HFF-Myc (cell line): ENCODE data around the gene FBN2.

ENCODE experiments used
- DNase-seq: peaks from one replicate; pipeline ENCODE4 v3.0.0-alpha.2; 2011; ENCODE audit warnings: low read depth; ENCODE audit errors: extremely low read depth
- H3K4me3 ChIP-seq: replicated peaks from 2 replicates; pipeline ENCODE4 v1.5.1; 2011; ENCODE audit warnings: low read depth, mild to moderate bottlenecking, control low read depth, low read length
- CTCF ChIP-seq: IDR thresholded peaks from 2 replicates; pipeline ENCODE4 v1.5.1; 2012; ENCODE audit warnings: mild to moderate bottlenecking, low read depth, low read length, control low read depth; ENCODE audit errors: missing control alignments

Gene FBN2

GRCh38 chr5:128384068-128384467, 154.0 kb downstream of the FBN2 start:
- TF ChIP-seq CTCF: no peak
- no peak overlapping the region for H3K4me3 ChIP-seq
- DNase-seq: no peak

- no peak for DNase-seq
- H3K4me3 ChIP-seq: no peak overlapping the region
- TF ChIP-seq CTCF: no peak
Measured at GRCh38 chr5:128380337-128380736, 157.7 kb downstream of the FBN2 start.

- no peak overlapping the region for H3K4me3 ChIP-seq
- peak; percentile 58 for DNase-seq
- TF ChIP-seq CTCF: no peak
Measured at GRCh38 chr5:128378632-128379031, 159.4 kb downstream of the FBN2 start.

- TF ChIP-seq CTCF: no peak
- H3K4me3 ChIP-seq: no peak overlapping the region
- DNase-seq: no peak
Measured at GRCh38 chr5:128378196-128378595, 159.8 kb downstream of the FBN2 start.

- peak; percentile 46 for DNase-seq
- no peak overlapping the region for H3K4me3 ChIP-seq
- TF ChIP-seq CTCF: no peak
Measured at GRCh38 chr5:128376577-128376976, 161.5 kb downstream of the FBN2 start.

- no peak for TF ChIP-seq CTCF
- H3K4me3 ChIP-seq: no peak overlapping the region
- no peak for DNase-seq
Measured at GRCh38 chr5:128366147-128366546, 171.9 kb downstream of the FBN2 start.

- no peak for TF ChIP-seq CTCF
- no peak for DNase-seq
- no peak overlapping the region for H3K4me3 ChIP-seq
Measured at GRCh38 chr5:128362370-128362769, 175.7 kb downstream of the FBN2 start.
